PC-9 (cell line): ENCODE measurements around the gene RUNX1. TPM values are rescaled to one million over a fixed set of nuclear protein-coding genes. Genes with fewer than 3 reads are reported as not detected.

ENCODE experiments used
- BruUV-seq: library from RNA; stranded (reverse); fragments of 400-500 nt; replicated peaks from 2 replicates; lab custom pipeline; 2021; lab: Mats Ljungman, UMichigan
- CTCF ChIA-PET: fragments of 300-600 bp; sonication (Branson Sonifier 250); formaldehyde crosslinking; loops from one replicate; lab custom pipeline; 2022; ENCODE audit warnings: antibody characterized with exemption; lab: Charles Lee
- POLR2A ChIA-PET: fragments of 300-600 bp; sonication (Branson Sonifier 250); formaldehyde crosslinking; loops from one replicate; lab custom pipeline; 2022; ENCODE audit warnings: antibody characterized with exemption; ENCODE audit not compliant: unreplicated experiment; lab: Charles Lee
- DNase-seq, 2 experiments: peaks; one replicate each; pipeline versions ENCODE4 v3.0.0 to v3.0.0-alpha.2; 2015 to 2022; ENCODE audit warnings: mixed read lengths in 1 of 2
- H2AFZ ChIP-seq: fragments of 200-600 bp; sonication (generic); 2 replicates; pipeline ENCODE4 v1.8.1; 2017; ENCODE audit warnings: antibody characterized with exemption
- H3F3A ChIP-seq: fragments of 200-600 bp; sonication (generic); 2 replicates; pipeline ENCODE4 v1.8.1; 2017; ENCODE audit warnings: antibody characterized with exemption, mild to moderate bottlenecking, low read depth; ENCODE audit not compliant: insufficient read depth
- H3K27ac ChIP-seq: fragments of 200-600 bp; sonication (generic); 2 replicates; pipeline ENCODE4 v1.6.1; 2016; ENCODE audit warnings: mixed run types
- H3K27me3 ChIP-seq: fragments of 200-600 bp; sonication (generic); 2 replicates; pipeline ENCODE4 v1.6.1; 2016; ENCODE audit warnings: low read depth, mixed run types; ENCODE audit not compliant: insufficient read depth
- H3K36me3 ChIP-seq: fragments of 200-600 bp; sonication (generic); 2 replicates; pipeline ENCODE4 v1.6.1; 2016; ENCODE audit warnings: low read depth, mixed run types
- H3K4me1 ChIP-seq: fragments of 200-600 bp; sonication (generic); replicated peaks from 2 replicates; pipeline ENCODE4 v1.6.1; 2016; ENCODE audit warnings: mixed run types; ENCODE audit not compliant: insufficient read depth
- H3K4me2 ChIP-seq: fragments of 200-600 bp; sonication (generic); 2 replicates; pipeline ENCODE4 v1.6.1; 2017; ENCODE audit warnings: mixed run types
- H3K4me3 ChIP-seq: fragments of 200-600 bp; sonication (generic); 2 replicates; pipeline ENCODE4 v1.6.1; 2016; ENCODE audit warnings: mixed run types
- H3K79me2 ChIP-seq: fragments of 200-600 bp; sonication (generic); 2 replicates; pipeline ENCODE4 v1.6.1; 2017; ENCODE audit warnings: low read depth, mixed run types
- H3K9me2 ChIP-seq: fragments of 200-600 bp; sonication (generic); 2 replicates; pipeline ENCODE4 v1.8.1; 2017; ENCODE audit warnings: mild to moderate bottlenecking; ENCODE audit not compliant: insufficient read depth
- H3K9me3 ChIP-seq: fragments of 200-600 bp; sonication (generic); 2 replicates; pipeline ENCODE4 v1.8.1; 2016; ENCODE audit warnings: low read depth; ENCODE audit not compliant: insufficient read depth
- H4K20me1 ChIP-seq: fragments of 200-600 bp; sonication (generic); 2 replicates; pipeline ENCODE4 v1.8.1; 2017; ENCODE audit not compliant: insufficient read depth
- CTCF ChIP-seq: fragments of 200-600 bp; sonication (generic); conservative IDR thresholded peaks from 2 replicates; pipeline ENCODE4 v1.6.1; 2017; ENCODE audit warnings: mixed run types, antibody characterized with exemption, mild to moderate bottlenecking, moderate library complexity
- EZH2 ChIP-seq: fragments of 200-600 bp; sonication (generic); IDR thresholded peaks from 2 replicates; pipeline ENCODE4 v1.8.0; 2017; ENCODE audit warnings: antibody characterized with exemption, low read depth
- intact Hi-C: fragments of 100-400 bp; cut with micrococcal nuclease; formaldehyde crosslinking; loops from one replicate; pipeline ENCODE4 v1.10.0; 2022; ENCODE audit not compliant: unreplicated experiment
- total RNA-seq: library from RNA; stranded (reverse); gene quantifications from 2 replicates; pipeline ENCODE4 v1.2.3, GENCODE V29; 2021

Gene RUNX1
- total RNA-seq, 1 experiment from 2014 or later = 58.5 TPM

- Histone ChIP-seq H3F3A (peaks cover 6% of the 10 kb centered on the region), H3K4me3 (no peak overlapping the region), H4K20me1 (no peaks in the 10 kb centered on the region), H3K9me2 (no peaks in the 10 kb centered on the region), H3K27ac (no peak overlapping the region), H3K36me3 (no peaks in the 10 kb centered on the region), H3K4me2 (no peak overlapping the region), H3K27me3 (no peaks in the 10 kb centered on the region), H2AFZ (no peak overlapping the region), H3K79me2 (no peaks in the 10 kb centered on the region), H3K4me1 (peaks cover 31% of the 10 kb centered on the region), H3K9me3 (no peaks in the 10 kb centered on the region)
- CTCF ChIA-PET = no interaction called here
- BruUV-seq = no TSS peak
- DNase-seq = peak in 1 of 2 experiments; percentile 27
- intact Hi-C loops = no loop called here
- no peak for TF ChIP-seq CTCF
- TF ChIP-seq EZH2 = no peak
- POLR2A ChIA-PET = no interaction called here
Measured at GRCh38 chr21:34775793-34776192, 273.3 kb downstream of the RUNX1 start.

GRCh38 chr21:34774750-34775149 lies 274.4 kb downstream of the RUNX1 start:
- Histone ChIP-seq H3K9me2 (no peaks in the 10 kb centered on the region), H3K4me1 (peaks cover 36% of the 10 kb centered on the region), H3F3A (peaks cover 6% of the 10 kb centered on the region), H3K9me3 (no peaks in the 10 kb centered on the region), H2AFZ (no peak overlapping the region), H3K27ac (no peak overlapping the region), H3K4me2 (peak overlapping the region; percentile 14; the same call in 1 of the 2 replicates), H3K79me2 (no peaks in the 10 kb centered on the region), H3K4me3 (no peak overlapping the region), H3K27me3 (no peaks in the 10 kb centered on the region), H3K36me3 (no peaks in the 10 kb centered on the region), H4K20me1 (no peaks in the 10 kb centered on the region)
- no peak for DNase-seq
- BruUV-seq = no TSS peak
- TF ChIP-seq CTCF (no peak), EZH2 (no peak)
- intact Hi-C loops = no loop called here
- ChIA-PET CTCF (no interaction called here), POLR2A (interaction anchor here (0.7 kb wide), 1 partner anchor 19 kb away, joined by 3 read pairs; no protein-coding TSS in a partner anchor)

GRCh38 chr21:34771512-34772028 lies 277.5 kb downstream of the RUNX1 start:
- H3F3A ChIP-seq = peaks cover 6% of the 10 kb centered on the region
- H3K4me2 ChIP-seq = peak overlapping the region; percentile 65
- H2AFZ ChIP-seq = peak overlapping the region; percentile 41; the same call in 1 of the 2 replicates
- peaks cover 36% of the 10 kb centered on the region for H3K4me1 ChIP-seq
- no peaks in the 10 kb centered on the region for H3K27me3 ChIP-seq
- H3K9me3 ChIP-seq = no peaks in the 10 kb centered on the region
- no peak for TF ChIP-seq EZH2
- no peak for TF ChIP-seq CTCF
- no TSS peak for BruUV-seq
- H3K27ac ChIP-seq = peak overlapping the region; percentile 91
- peak; percentile 26 to 82 for DNase-seq
- POLR2A ChIA-PET = no interaction called here
- CTCF ChIA-PET = interaction anchor here (0.7 kb wide), 1 partner anchor 92 kb away, joined by 3 read pairs; no protein-coding TSS in a partner anchor
- H3K4me3 ChIP-seq = peak overlapping the region; percentile 5; the same call in 1 of the 2 replicates
- H3K36me3 ChIP-seq = no peaks in the 10 kb centered on the region
- H3K79me2 ChIP-seq = no peaks in the 10 kb centered on the region
- intact Hi-C loops = no loop called here
- no peaks in the 10 kb centered on the region for H3K9me2 ChIP-seq
- H4K20me1 ChIP-seq = no peaks in the 10 kb centered on the region
